Fibroblast of skin of left biceps (primary cell): ENCODE results near the gene BRMS1L.
"Not testable (repeated sequence)": the region's sequence is repeated elsewhere in the genome, so short reads cannot be mapped to it uniquely, and the experiment has no call there.

ENCODE experiments used
- DNase-seq, 2 experiments: peaks; one replicate each; pipeline ENCODE4 v3.0.0-alpha.2; 2013; ENCODE audit warnings: low read depth in 2 of 2

The BRMS1L gene

DNA sequence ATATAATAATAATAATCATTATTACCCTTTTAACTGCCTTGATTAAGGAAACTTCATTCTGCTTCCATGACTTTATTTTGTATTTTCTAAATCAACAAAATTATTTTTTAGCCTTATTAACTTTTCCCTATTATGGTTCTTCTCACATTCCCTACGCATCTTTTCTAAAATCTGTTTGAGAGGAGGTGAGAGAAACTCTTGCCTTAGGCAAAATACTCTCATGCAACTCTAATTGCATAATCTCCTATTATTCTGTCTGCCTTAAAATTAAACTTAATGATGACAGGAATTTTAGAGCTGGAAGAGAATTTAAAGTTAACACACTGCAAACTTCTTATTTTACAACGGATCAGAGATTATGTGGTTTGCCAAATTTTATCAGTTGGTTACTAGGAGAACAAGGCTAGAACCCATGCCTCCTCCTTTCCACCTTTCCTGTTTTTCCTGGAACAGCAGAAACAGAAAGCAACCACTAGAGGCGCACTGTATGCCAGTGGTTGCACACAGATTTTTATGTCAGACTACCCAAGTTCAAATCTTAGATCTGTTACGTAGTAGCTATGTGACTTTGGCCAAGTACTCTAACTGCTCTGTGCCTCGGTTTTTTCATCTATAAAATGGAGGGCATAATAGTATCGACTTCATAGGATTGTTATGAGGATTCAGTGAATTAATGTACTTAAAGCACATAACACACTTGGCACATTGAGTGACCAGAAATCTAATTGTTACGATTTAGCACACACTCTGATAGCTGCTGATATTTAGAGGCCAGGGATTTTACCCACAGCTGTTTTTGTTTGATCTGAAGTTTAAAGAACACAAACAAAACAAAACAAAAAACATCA lies 4.3 kb upstream of the BRMS1L start:
- DNase-seq, result no peak

DNA sequence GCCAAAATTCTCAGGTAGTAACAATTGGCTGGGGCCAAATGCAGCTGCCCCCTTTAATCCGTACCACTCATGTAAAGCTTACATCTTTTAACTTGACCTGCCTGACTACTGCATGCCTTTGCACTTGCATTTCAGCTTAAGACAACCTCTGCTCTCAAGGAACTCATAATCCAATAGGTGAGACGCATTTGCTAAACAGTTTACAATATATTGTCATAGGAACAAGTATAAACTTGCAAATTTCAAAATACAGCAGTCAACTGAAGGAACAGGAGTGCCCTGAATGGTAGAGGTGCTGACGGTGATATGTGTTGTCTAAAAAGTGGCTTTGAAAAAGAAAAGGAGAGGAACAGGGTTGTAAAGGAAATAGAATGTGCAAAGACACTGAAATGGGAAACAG lies 3.6 kb upstream of the BRMS1L start:
- DNase-seq, result no peak

GRCh38 chr14:35824446-35825165 lies 1.5 kb upstream of the BRMS1L start:
- not testable (repeated sequence) for DNase-seq

- no peak for DNase-seq
These were observed 245 bp upstream of the BRMS1L start for GRCh38 chr14:35825968-35826217.

- no peak for DNase-seq
These were observed 846 bp downstream of the BRMS1L start for GRCh38 chr14:35826952-35827416.

GRCh38 chr14:35827678-35828472 lies 1.7 kb downstream of the BRMS1L start:
- DNase-seq, result no peak

- DNase-seq, result no peak
These were observed 3.3 kb downstream of the BRMS1L start for GRCh38 chr14:35829449-35829848.

DNA sequence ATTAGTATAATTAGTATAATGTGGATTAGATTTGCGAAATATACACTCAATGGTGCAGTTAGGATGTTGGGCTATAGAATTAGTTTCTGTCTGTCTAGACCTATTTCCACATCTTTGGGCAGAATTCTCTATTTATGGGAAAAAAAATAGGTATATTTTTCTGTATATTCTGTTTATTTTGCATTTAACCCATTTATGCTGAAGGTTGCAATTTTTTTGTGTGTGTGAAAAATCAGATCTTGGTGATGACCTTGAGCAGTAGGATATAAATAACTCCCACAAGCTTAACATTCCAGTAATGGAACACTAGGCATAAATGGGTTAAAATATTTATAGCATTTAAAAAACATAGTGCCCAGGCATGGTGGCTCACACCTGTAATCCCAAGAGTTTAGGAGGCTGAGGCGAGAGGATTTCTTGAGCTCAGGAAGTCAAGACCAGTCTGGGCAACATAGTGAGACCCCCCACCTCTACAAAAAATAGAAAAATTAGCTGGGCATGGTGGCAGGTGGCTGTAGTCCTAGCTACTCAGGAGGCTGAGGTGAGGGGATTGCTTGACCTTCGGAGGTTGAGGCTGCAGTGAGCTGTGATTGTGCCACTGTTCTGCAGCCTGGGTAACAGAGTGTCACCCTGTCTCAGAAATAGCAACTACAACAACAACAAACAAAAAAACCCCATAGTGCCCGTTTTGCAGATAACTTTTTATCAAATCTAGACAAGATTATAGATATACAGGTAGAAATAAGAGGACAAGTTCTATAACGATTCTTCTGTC lies 9.3 kb downstream of the BRMS1L start:
- no peak for DNase-seq

- not testable (repeated sequence) for DNase-seq
These were observed 15.6 kb downstream of the BRMS1L start for GRCh38 chr14:35841704-35842103.

- DNase-seq, result not testable (repeated sequence)
These were observed 16.1 kb downstream of the BRMS1L start for GRCh38 chr14:35842245-35842644.

- no peak for DNase-seq
These were observed 18.4 kb downstream of the BRMS1L start for GRCh38 chr14:35844494-35844893.

DNA sequence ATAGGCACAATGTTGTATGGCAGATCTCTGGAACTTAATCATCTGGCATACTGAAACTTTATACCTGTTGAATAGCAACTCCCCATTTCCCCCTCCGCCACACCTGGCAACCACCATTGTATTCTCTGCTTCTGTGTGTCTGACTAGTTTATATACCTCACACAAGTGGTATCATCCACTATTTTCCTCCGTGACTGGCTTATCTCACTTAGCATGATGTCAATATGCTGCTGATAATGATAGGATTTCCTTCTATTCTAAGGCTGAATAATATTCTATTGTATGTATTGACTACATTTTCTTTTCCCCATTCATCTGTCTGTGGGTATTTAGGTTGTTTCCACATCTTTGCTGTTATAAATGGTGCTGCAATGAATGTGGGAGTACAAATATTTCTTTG lies 21.5 kb downstream of the BRMS1L start:
- no peak for DNase-seq

- no peak for DNase-seq
These were observed 23.0 kb downstream of the BRMS1L start for GRCh38 chr14:35849122-35849521.

DNA sequence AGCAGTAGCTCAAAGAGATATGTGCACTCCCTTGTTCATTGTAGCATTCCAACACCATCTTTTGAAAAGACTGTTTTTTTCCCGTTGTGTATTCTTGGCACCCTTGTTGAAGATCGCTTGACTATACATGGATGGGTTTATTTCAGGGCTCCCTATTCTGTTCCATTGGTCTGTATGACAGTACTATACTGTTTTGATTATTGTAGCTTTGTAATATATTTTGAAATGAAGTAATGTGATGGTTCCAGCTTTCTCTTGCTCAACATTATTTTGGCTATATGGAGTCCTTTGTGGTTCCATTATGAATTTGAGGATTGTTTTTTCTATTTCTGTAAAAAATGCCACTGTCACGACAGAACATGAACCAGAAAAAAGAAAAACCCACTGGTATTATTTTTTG lies 25.7 kb downstream of the BRMS1L start:
- DNase-seq, result no peak

- DNase-seq, result no peak
These were observed 27.1 kb downstream of the BRMS1L start for GRCh38 chr14:35853225-35853624.

DNA sequence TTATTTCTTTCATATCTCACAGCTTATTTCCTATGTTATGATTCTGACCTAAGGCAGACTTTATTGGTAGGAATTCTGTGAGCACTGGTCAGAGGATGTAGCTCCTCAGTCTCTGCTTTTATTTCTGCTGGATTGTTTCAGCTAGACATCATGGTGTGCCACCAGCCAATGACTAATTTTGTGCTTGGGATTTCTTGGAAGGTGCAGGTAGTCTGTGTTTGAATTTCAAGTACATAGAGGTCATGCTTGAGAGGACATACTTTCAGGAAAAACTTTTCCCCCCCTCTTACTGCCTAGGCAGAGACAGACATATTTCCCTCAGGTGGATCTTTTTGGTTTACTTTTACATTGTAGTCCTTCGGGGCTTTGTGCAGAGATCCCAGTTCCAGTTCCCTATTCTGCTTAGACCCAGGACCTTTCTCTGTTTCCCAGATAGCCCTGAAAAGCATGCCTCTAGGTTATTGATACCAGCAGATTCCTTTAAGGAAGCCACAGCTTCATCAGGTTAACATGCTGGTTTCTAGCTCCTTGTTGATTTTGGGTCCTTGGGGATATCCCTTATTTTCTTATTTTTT lies 28.6 kb downstream of the BRMS1L start:
- no peak for DNase-seq

DNA sequence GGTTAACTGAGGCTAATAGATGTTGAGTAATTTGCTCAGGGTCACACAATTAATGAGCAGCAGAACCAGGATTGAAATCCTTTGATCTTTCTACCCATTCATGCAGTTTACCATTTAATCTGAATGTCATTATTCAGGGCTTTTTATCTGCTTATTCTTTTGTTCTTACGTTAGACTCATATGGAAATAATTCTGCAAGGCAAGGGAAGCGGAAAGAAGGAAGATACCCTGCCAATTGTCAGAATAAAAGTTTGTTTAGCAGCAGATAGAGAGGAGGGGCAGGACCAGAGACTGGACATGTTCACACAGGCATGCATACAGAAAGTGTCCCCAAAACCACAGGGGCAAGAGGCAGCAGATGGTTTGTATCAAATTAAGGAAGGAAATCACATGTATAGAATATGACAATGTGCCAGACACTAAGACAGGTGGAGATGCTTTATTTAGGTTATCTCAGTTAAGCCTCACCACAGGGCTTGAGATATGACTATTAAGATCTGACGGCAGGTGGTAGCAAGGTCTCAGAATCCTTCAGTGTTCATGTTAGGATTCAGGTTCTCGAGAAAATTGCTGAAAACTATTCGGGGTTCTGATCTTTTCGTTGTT lies 29.8 kb downstream of the BRMS1L start:
- DNase-seq, result no peak

GRCh38 chr14:35858521-35859209 lies 32.5 kb downstream of the BRMS1L start:
- DNase-seq, result no peak

- no peak for DNase-seq
These were observed 35.2 kb downstream of the BRMS1L start for GRCh38 chr14:35861204-35861868.
